Pancreas (tissue), 10 donors: Measurements from ENCODE around the gene RPF1. TPM values are rescaled to one million over a fixed set of nuclear protein-coding genes. Genes with fewer than 3 reads are reported as not detected.
"Not testable (repeated sequence)": the region's sequence is repeated elsewhere in the genome, so short reads cannot be mapped to it uniquely, and the experiment has no call there.

Experiments
- ATAC-seq, 4 donors: fragments of 200-7000 bp; cut with Tn5 transposase; one replicate each; pipeline versions ENCODE4 v1.8.0 to v1.9.1; 2020; ENCODE audit warnings: mild to moderate bottlenecking in 4 of 4, moderate library complexity in 4 of 4
- DNase-seq, 6 donors: peaks; one replicate each; pipeline ENCODE4 v3.0.0-alpha.2; 2020
- FAIRE-seq: peaks from 2 replicates; lab custom pipeline; 2012; peaks lifted over from hg19 to GRCh38; lab: Jason Lieb, UNC
- H3K27ac ChIP-seq, 4 donors: fragments of 200-600 bp; sonication (generic); 1 replicate in 3 of 4; 2 replicates in 1 of 4; pipeline versions ENCODE4 v1.5.0 to v1.8.0; 2020
- H3K27me3 ChIP-seq, 4 donors: fragments of 200-600 bp; one replicate each; pipeline ENCODE4 v1.8.0; 2021
- H3K36me3 ChIP-seq, 3 donors: fragments of 200-600 bp; sonication (generic) in 1 of 3; one replicate each; pipeline versions ENCODE4 v1.5.0 to v1.8.0; 2020 to 2021
- H3K4me1 ChIP-seq, 3 donors: fragments of 200-600 bp; one replicate each; pipeline ENCODE4 v1.8.0; 2021
- H3K4me3 ChIP-seq, 4 donors: fragments of 200-600 bp; sonication (generic) in 2 of 4; one replicate each; pipeline versions ENCODE4 v1.5.0 to v1.8.0; 2020 to 2021
- H3K9me3 ChIP-seq, 4 donors: fragments of 200-600 bp; one replicate each; pipeline ENCODE4 v1.8.0; 2021
- WGBS, 2 donors: extraction: QIAGEN DNeasy Blood & Tissue Kit; methylation state at CpG; one replicate each; pipeline ENCODE4 v1.1.7; 2013; 5-methylcytosine and 5-hydroxymethylcytosine counted together
- intact Hi-C, 3 donors: fragments of 100-400 bp; cut with DNase I; formaldehyde crosslinking; loops; one replicate each; pipeline versions ENCODE4 v1.11.1 to v1.14.2; 2022
- polyA plus RNA-seq, 2 donors: library from polyadenylated mRNA; stranded (reverse); fragments of 200-250 nt; gene quantifications; one replicate each; pipeline ENCODE4 v1.2.3, GENCODE V29; 2013
- total RNA-seq, 6 donors: library from RNA; stranded (reverse); fragmentation: NEBNext Ultra II Directional in 4 of 6; extraction: Animal tissue kit (Norgen Biotek cat#: 25700) in 4 of 6; gene quantifications; one replicate each; pipeline versions ENCODE4 v1.2.1 to v1.2.4, GENCODE V29; 2021 to 2023
- TF ChIP-seq, protein P1 (sequence below), 4 donors: fragments of 200-600 bp; sonication (generic) in 3 of 4; IDR thresholded peaks; one replicate each; pipeline versions ENCODE4 v1.5.0 to v1.8.0; 2021; ENCODE audit warnings: antibody characterized with exemption in 4 of 4
- donor health status: healthy with polysubstance abuse.
- donor health status: DM: no; HTN: no; CAD: no; lungs with moderate emphysema.
- donor health status: DM: no; HTN: no; CAD: no.
- donor health status: control.
- donor health status: control.
- donor health status: Bipolar disorder and iron deficiency.
- donor health status: DM: yes; HTN: yes; CAD: no.
- donor health status: DM: no; HTN: no; CAD: no.
- donor health status: DM: no; HTN: no; CAD: no.
- donor health status: DM: yes; HTN: yes; CAD: no.

Gene RPF1
- total and polyA plus RNA-seq, 8 donors: 7.2 to 23.3 (median 11.0) TPM

DNA sequence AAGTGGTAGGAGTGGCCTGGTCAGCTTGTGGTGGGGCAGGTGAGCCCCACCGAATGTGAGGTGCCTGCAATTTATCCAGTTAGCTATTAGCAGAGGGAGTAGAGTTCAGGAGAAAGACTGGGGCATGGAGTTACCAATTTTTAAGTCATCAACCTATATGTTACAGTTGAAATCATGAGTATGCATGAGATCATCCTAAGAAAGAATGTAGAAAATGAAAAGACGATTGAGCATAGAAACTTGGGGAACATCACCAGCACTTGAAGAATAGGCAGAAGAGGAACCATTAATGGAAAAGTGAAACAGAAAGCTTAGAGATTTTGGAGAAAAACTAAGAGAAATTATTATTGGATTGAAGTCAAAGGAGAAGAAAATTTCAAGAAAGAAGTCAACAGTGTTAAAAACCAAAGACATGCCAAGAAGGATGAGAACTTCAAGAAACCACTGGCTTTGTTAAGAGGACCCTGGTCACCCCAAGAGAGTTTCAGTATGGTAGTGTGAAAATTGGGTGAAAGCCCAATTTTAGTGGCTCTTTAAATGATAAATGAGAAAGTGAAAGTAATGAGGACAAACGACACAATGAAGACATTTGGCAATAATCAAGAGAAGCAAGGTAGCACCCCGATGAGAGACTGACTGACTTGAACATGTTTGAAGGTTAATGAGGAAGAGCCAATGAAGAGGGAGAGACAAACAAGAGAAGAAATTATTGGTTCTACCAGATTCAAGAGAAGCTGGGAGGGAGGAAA is 44.1 kb upstream of the RPF1 start:
- no peak overlapping the region for H3K27ac ChIP-seq
- H3K36me3 ChIP-seq: no peaks in the 10 kb centered on the region
- no peak for ATAC-seq
- H3K27me3 ChIP-seq: no peaks in the 10 kb centered on the region
- 34 to 36% methylated on average over 4 of the region's 4 CpGs for WGBS, 2 donors
- no peaks in the 10 kb centered on the region for H3K9me3 ChIP-seq
- TF ChIP-seq, protein P1, sequence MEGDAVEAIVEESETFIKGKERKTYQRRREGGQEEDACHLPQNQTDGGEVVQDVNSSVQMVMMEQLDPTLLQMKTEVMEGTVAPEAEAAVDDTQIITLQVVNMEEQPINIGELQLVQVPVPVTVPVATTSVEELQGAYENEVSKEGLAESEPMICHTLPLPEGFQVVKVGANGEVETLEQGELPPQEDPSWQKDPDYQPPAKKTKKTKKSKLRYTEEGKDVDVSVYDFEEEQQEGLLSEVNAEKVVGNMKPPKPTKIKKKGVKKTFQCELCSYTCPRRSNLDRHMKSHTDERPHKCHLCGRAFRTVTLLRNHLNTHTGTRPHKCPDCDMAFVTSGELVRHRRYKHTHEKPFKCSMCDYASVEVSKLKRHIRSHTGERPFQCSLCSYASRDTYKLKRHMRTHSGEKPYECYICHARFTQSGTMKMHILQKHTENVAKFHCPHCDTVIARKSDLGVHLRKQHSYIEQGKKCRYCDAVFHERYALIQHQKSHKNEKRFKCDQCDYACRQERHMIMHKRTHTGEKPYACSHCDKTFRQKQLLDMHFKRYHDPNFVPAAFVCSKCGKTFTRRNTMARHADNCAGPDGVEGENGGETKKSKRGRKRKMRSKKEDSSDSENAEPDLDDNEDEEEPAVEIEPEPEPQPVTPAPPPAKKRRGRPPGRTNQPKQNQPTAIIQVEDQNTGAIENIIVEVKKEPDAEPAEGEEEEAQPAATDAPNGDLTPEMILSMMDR (IDR thresholded peaks at IDR 0.05): no peak
- H3K4me1 ChIP-seq: no peaks in the 10 kb centered on the region
- no peak for FAIRE-seq
- H3K4me3 ChIP-seq: no peak overlapping the region
- no peak for DNase-seq
- intact Hi-C loops: loop anchor here in 2 of 3 donors (5.0 kb wide), 2 partner anchors 283 to 298 kb away; no protein-coding TSS in a partner anchor

DNA sequence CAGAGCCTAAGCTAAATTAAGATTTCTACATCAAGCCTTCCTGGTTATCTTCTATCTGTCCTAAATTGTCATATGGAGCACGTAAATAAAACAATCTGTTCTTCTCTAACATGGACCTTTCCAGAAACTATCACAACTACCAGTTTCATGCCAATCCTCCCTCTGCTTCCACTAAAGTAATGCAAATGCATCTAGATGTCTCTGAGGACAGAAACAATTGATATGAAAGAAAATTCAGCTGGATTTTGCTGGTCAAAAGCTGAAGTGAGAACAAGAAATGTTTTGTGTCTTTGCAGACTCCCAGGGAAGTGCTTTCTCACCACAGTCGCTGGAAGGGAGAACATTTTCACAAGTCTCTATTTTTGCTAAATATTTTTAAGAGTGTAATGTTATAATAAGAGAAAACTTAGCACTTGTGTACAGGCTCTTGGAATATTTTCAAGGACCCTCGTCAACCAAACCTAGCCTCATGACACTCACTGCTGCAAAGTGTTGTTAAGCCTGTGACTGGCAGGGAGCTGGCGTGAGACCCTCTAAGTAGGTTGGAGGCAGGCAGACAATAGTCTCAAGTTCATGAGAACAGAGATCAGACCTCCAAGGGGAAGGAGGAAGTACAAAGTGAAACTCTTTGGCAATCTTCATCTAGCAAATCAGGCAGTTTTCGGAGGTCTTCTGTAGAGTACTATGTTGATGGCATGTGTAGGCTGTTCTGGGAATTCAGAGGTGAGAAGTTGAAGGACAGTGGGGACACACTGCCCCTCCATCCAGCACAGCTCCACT is 42.0 kb upstream of the RPF1 start:
- FAIRE-seq (no peak), DNase-seq (no peak), ATAC-seq (peak in 1 of 4 donors; percentile 19)
- 73% methylated on average over 5 of the region's 5 CpGs for WGBS, 2 donors
- H3K36me3 ChIP-seq: no peaks in the 10 kb centered on the region
- H3K4me1 ChIP-seq: no peaks in the 10 kb centered on the region
- H3K27me3 ChIP-seq: no peaks in the 10 kb centered on the region
- H3K4me3 ChIP-seq: no peak overlapping the region
- intact Hi-C loops: no loop called here
- no peaks in the 10 kb centered on the region for H3K9me3 ChIP-seq
- TF ChIP-seq, protein P1 (IDR thresholded peaks at IDR 0.05): no peak
- peak overlapping the region in 2 of 4 donors; percentile 21 to 24 for H3K27ac ChIP-seq

DNA sequence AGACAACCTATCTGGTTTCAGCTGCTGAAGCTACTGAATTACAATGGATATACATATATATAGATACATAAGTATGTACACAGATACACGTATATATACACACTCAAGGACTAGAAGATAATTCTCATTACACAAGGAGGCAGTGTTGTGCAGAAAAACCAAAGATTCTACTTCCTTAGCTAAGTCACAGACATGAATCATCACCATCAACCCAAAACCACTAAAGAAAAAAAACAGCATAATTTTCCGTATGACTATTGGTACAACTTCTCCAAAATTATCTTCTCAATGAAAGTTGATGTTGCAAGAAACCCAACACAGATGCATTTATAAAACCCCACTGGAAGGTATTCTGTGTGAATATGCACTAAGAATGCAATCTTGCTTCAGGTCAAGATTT is 36.8 kb upstream of the RPF1 start:
- peak in 3 of 4 donors; percentile 88 to 96 (median 95) for ATAC-seq
- DNase-seq: no peak
- H3K4me3 ChIP-seq: no peak overlapping the region
- whole genome bisulfite sequencing, 2 donors: 20 to 21% methylated on average over 2 of the region's 2 CpGs
- H3K4me1 ChIP-seq: no peaks in the 10 kb centered on the region
- FAIRE-seq: peak; percentile 96
- no peaks in the 10 kb centered on the region for H3K36me3 ChIP-seq
- H3K27ac ChIP-seq: no peak overlapping the region
- no peaks in the 10 kb centered on the region for H3K27me3 ChIP-seq
- H3K9me3 ChIP-seq: no peaks in the 10 kb centered on the region
- TF ChIP-seq, protein P1 (IDR thresholded peaks at IDR 0.05): peak in 1 of 4 donors; percentile 10
- intact Hi-C loops: loop anchor here in 2 of 3 donors (5.0 to 10.0 kb wide), 2 partner anchors 173 to 310 kb away; no protein-coding TSS in a partner anchor

DNA sequence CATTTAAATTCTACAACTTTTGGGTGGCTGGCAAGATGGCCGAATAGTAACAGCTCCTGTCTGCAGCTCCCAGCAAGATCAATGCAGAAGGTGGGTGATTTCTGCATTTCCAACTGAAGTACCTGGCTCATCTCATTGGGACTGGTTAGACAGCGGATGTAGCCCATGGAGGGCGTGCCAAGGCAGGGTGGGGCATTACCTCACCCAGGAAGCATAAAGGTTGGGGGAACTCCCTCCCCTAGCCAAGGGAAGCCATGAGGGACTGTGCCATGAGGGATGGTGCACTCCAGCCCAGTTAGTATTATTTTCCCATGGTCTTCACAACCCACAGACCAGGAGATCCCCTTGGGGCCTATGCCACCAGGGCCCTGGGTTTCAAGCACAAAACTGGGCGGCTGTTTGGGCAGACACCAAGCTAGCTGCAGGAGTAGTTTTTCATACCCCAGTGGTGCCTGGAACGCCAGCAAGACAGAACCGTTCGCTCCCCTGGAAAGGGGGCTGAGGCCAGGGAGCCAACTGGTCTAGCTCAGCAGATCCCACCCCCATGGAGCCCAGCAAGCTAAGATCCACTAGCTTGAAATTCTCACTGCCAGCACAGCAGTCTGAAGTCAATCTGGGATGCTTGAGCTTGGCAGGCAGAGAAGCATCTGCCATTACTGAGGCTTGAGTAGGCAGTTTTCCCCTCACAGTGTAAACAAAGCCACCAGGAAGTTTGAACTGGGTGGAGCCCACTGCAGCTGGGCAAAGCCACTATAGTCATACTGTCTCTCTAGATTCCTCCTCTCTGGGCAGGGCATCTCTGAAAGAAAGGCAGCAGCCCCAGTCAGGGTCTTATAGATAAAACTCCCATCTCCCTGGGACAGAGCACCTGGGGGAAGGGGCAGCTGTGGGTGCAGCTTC is 36.1 kb upstream of the RPF1 start:
- H3K9me3 ChIP-seq, DNase-seq, H3K4me1 ChIP-seq, H3K36me3 ChIP-seq, H3K4me3 ChIP-seq, H3K27ac ChIP-seq, H3K27me3 ChIP-seq, FAIRE-seq: not testable (repeated sequence)
- intact Hi-C loops: loop anchor here in 2 of 3 donors (5.0 to 10.0 kb wide), 2 partner anchors 172 to 309 kb away; no protein-coding TSS in a partner anchor
- ATAC-seq: peak in 1 of 4 donors; percentile 22
- WGBS, 2 donors: 75 to 85% methylated on average over 7 of the region's 7 CpGs

DNA sequence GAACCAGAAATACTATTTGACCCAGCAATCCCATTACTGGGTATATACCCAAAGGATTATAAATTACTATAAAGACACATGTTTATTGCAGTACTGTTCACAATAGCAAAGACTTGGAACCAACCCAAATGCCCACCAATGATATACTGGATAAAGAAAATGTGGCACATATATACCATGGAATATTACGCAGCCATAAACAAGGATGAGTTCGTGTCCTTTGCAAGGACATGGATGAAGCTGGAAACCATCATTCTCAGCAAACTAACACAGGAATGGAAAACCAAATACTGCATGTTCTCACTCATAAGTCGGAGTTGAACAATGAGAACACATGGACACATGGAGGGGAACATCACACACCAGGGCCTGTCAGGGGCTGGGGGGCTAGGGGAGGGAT is 30.4 kb upstream of the RPF1 start:
- H3K27me3 ChIP-seq, ATAC-seq, FAIRE-seq, H3K4me3 ChIP-seq, H3K36me3 ChIP-seq, H3K9me3 ChIP-seq, H3K27ac ChIP-seq, H3K4me1 ChIP-seq, DNase-seq: not testable (repeated sequence)
- intact Hi-C loops: loop anchor here in 1 of 3 donors (10.0 kb wide), 1 partner anchor 166 kb away; no protein-coding TSS in a partner anchor
- 84 to 95% methylated on average over 3 of the region's 3 CpGs for WGBS, 2 donors
